ENCODE results near the gene PARD3B.

PARD3B gene

GRCh38 chr2:204693262-204693661 lies 148.0 kb downstream of the PARD3B start:
- Mint-ChIP-seq H3K36me3 (ENCODE audit: low read depth) (no peaks in the 10 kb centered on the region), H3K27me3 (no peaks in the 10 kb centered on the region), H3K4me1 (ENCODE audit: low read depth) (no peaks in the 10 kb centered on the region), H3K4me3 (no peak overlapping the region), H3K9me3 (no peaks in the 10 kb centered on the region), H3K27ac (no peak overlapping the region)
- intact Hi-C loops (cut with micrococcal nuclease) = loop anchor here (10.0 kb wide), 1 partner anchor 368 kb away; no protein-coding TSS in a partner anchor

DNA sequence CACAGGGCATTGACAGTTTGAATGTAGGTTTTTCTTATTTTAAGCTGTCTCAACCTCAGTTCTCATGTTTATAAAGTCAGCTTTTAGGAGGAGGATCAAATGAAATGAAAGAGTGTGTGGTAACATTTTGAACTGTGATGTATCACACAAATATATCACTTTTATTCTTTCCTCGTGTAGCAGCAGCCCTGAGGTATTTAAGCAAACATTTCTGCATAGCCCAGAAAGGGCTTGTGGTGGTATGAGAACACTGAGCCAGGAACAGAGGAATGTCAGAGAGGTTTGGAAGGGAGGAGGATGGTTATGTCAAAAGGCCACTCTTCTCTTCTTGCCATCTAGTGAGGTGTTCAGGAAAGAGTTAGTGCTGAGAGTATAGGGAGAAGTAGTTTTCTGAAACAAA lies 150.2 kb downstream of the PARD3B start:
- intact Hi-C loops (cut with micrococcal nuclease) = loop anchor here (10.0 kb wide), 1 partner anchor 371 kb away; no protein-coding TSS in a partner anchor
- Mint-ChIP-seq H3K27me3 (no peaks in the 10 kb centered on the region), H3K4me3 (no peak overlapping the region), H3K9me3 (no peaks in the 10 kb centered on the region), H3K4me1 (ENCODE audit: low read depth) (no peaks in the 10 kb centered on the region), H3K36me3 (ENCODE audit: low read depth) (no peaks in the 10 kb centered on the region), H3K27ac (no peak overlapping the region)

GRCh38 chr2:204696124-204696523 lies 150.8 kb downstream of the PARD3B start:
- intact Hi-C loops (cut with micrococcal nuclease) = loop anchor here (10.0 kb wide), 1 partner anchor 371 kb away; no protein-coding TSS in a partner anchor
- Mint-ChIP-seq H3K27me3 (no peaks in the 10 kb centered on the region), H3K27ac (no peak overlapping the region), H3K4me1 (ENCODE audit: low read depth) (no peaks in the 10 kb centered on the region), H3K4me3 (no peak overlapping the region), H3K36me3 (ENCODE audit: low read depth) (no peaks in the 10 kb centered on the region), H3K9me3 (no peaks in the 10 kb centered on the region)

- Mint-ChIP-seq H3K9me3 (no peaks in the 10 kb centered on the region), H3K27me3 (no peaks in the 10 kb centered on the region), H3K27ac (no peak overlapping the region), H3K36me3 (ENCODE audit: low read depth) (no peaks in the 10 kb centered on the region), H3K4me3 (no peak overlapping the region), H3K4me1 (ENCODE audit: low read depth) (no peaks in the 10 kb centered on the region)
- intact Hi-C loops (cut with micrococcal nuclease) = no loop called here
These were observed 160.1 kb downstream of the PARD3B start for GRCh38 chr2:204705243-204705932.

GRCh38 chr2:204706939-204707338 lies 161.7 kb downstream of the PARD3B start:
- Mint-ChIP-seq H3K4me3 (no peak overlapping the region), H3K9me3 (no peaks in the 10 kb centered on the region), H3K36me3 (ENCODE audit: low read depth) (no peaks in the 10 kb centered on the region), H3K27ac (no peak overlapping the region), H3K27me3 (no peaks in the 10 kb centered on the region), H3K4me1 (ENCODE audit: low read depth) (no peaks in the 10 kb centered on the region)
- intact Hi-C loops (cut with micrococcal nuclease) = no loop called here

DNA sequence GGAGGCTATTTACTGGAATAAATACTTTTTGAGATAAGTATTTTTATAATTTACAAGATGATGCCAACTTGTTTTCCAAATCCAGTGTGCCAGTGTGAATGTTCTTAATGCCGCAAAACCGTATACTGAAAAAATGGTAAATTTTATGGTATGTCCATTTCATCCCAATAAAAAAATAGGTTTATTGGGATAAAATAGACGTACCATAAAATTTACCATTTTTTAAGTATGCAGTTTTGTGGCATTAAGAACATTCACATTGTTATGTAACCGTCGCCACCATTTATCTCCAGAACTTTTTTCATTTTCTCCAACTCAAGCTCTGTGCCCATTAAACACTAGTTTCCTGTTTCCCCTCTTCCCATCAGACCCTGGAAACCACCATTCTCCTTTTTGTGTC lies 167.9 kb downstream of the PARD3B start:
- Mint-ChIP-seq H3K9me3 (peaks cover 7% of the 10 kb centered on the region), H3K4me1 (ENCODE audit: low read depth) (no peaks in the 10 kb centered on the region), H3K4me3 (no peak overlapping the region), H3K27me3 (no peaks in the 10 kb centered on the region), H3K36me3 (ENCODE audit: low read depth) (no peaks in the 10 kb centered on the region), H3K27ac (no peak overlapping the region)
- intact Hi-C loops (cut with micrococcal nuclease) = no loop called here

DNA sequence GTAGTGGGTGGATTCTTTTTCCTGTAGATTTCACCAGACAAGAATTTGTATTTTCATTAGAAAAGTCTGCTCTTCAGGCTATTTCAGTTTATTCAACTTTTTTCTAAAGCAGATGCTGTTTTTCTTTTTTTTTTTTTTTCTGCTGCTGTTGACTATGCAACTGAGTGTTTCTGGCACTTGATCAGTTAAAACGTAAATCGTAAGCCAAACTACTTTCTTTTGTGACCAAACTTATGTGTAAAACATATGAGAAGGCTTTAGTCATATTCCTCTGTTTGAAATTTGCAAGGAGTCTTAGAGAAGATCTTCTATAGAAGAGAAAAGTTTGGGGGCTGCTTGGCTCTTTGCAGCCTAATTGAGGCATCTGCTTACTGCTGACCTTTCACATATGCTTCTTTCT lies 170.1 kb downstream of the PARD3B start:
- H3K27me3 Mint-ChIP-seq = no peaks in the 10 kb centered on the region

GRCh38 chr2:204717591-204717990 lies 172.3 kb downstream of the PARD3B start:
- H3K4me1 Mint-ChIP-seq (ENCODE audit: low read depth) = no peaks in the 10 kb centered on the region
- no peak overlapping the region for H3K27ac Mint-ChIP-seq
- peaks cover 11% of the 10 kb centered on the region for H3K9me3 Mint-ChIP-seq
- intact Hi-C loops (cut with micrococcal nuclease) = no loop called here
- H3K4me3 Mint-ChIP-seq = no peak overlapping the region
- no peaks in the 10 kb centered on the region for H3K36me3 Mint-ChIP-seq (ENCODE audit: low read depth)
- no peaks in the 10 kb centered on the region for H3K27me3 Mint-ChIP-seq

More for the DNA sequence above, 170.1 kb downstream of the PARD3B start:
- Mint-ChIP-seq H3K36me3 (ENCODE audit: low read depth) (no peaks in the 10 kb centered on the region), H3K4me1 (ENCODE audit: low read depth) (no peaks in the 10 kb centered on the region), H3K27ac (no peak overlapping the region), H3K9me3 (peaks cover 11% of the 10 kb centered on the region), H3K4me3 (no peak overlapping the region)
- intact Hi-C loops (cut with micrococcal nuclease) = no loop called here

DNA sequence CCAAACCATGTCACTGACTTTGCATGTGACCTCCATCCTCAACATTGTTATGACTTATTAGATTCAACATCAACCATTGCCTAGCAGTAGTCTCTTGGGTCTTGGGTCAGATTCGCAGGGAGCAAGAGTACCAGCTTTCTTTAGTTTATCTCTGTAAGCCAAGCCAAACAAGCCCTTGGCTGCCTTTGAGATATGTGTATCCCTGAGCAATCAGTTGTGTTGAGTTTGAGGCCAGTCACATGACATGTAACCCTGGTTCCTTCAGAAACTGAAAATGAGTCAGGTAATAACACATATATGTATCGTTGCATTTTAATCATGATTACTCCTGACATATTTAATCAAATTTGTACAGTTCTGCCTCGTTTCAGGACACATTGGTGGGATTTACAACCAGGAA lies 173.3 kb downstream of the PARD3B start:
- no peaks in the 10 kb centered on the region for H3K4me1 Mint-ChIP-seq (ENCODE audit: low read depth)
- H3K27me3 Mint-ChIP-seq = no peaks in the 10 kb centered on the region
- no peak overlapping the region for H3K4me3 Mint-ChIP-seq
- intact Hi-C loops (cut with micrococcal nuclease) = no loop called here
- H3K36me3 Mint-ChIP-seq (ENCODE audit: low read depth) = no peaks in the 10 kb centered on the region
- no peak overlapping the region for H3K27ac Mint-ChIP-seq
- peaks cover 11% of the 10 kb centered on the region for H3K9me3 Mint-ChIP-seq

DNA sequence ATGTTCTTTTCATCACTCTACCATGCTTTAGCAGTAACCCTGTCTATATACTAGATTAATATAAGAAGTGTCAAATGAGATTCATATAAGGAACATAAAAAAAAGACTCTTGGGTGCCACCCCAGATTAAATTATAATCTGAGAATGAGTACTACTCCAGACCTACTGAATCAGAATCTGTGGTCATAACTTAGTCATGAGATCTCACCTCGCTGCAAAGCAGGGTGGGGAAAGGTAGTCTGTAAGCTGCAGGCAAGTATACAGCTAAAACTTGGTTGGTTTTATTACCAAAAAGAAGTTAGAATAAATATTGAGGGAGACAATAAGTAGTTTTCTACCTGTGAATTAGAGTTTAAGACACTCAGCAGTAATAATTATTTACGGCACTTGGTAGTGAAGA lies 175.6 kb downstream of the PARD3B start:
- H3K36me3 Mint-ChIP-seq (ENCODE audit: low read depth) = no peaks in the 10 kb centered on the region
- H3K27me3 Mint-ChIP-seq = no peaks in the 10 kb centered on the region
- H3K9me3 Mint-ChIP-seq = peaks cover 11% of the 10 kb centered on the region
- intact Hi-C loops (cut with micrococcal nuclease) = no loop called here
- no peak overlapping the region for H3K4me3 Mint-ChIP-seq
- H3K4me1 Mint-ChIP-seq (ENCODE audit: low read depth) = no peaks in the 10 kb centered on the region
- H3K27ac Mint-ChIP-seq = no peak overlapping the region

DNA sequence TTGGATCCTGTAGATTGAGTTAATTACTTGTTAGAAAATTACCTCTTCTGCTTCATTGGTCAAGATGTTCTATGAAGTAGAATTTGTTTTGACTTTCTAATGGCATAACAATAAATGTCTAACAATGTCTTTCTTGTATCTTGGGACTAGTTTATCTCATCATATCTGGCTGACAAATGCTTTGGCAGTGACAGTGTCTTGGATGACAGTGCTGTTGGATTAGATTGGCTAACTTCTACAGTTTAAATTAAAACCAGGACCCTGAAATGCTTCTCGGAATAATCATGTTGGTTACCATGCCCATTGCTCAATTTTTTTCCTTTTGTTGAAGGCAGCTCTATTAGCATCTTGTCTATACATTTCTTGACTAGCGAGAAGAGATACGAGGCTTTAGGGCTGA lies 176.9 kb downstream of the PARD3B start:
- Mint-ChIP-seq H3K9me3 (peaks cover 17% of the 10 kb centered on the region), H3K27ac (no peak overlapping the region), H3K27me3 (no peaks in the 10 kb centered on the region), H3K4me1 (ENCODE audit: low read depth) (no peaks in the 10 kb centered on the region), H3K4me3 (no peak overlapping the region), H3K36me3 (ENCODE audit: low read depth) (no peaks in the 10 kb centered on the region)
- intact Hi-C loops (cut with micrococcal nuclease) = no loop called here

GRCh38 chr2:204722691-204723090 lies 177.4 kb downstream of the PARD3B start:
- Mint-ChIP-seq H3K4me3 (no peak overlapping the region), H3K27me3 (no peaks in the 10 kb centered on the region), H3K36me3 (ENCODE audit: low read depth) (no peaks in the 10 kb centered on the region), H3K9me3 (peaks cover 18% of the 10 kb centered on the region), H3K4me1 (ENCODE audit: low read depth) (no peaks in the 10 kb centered on the region), H3K27ac (no peak overlapping the region)
- intact Hi-C loops (cut with micrococcal nuclease) = no loop called here

DNA sequence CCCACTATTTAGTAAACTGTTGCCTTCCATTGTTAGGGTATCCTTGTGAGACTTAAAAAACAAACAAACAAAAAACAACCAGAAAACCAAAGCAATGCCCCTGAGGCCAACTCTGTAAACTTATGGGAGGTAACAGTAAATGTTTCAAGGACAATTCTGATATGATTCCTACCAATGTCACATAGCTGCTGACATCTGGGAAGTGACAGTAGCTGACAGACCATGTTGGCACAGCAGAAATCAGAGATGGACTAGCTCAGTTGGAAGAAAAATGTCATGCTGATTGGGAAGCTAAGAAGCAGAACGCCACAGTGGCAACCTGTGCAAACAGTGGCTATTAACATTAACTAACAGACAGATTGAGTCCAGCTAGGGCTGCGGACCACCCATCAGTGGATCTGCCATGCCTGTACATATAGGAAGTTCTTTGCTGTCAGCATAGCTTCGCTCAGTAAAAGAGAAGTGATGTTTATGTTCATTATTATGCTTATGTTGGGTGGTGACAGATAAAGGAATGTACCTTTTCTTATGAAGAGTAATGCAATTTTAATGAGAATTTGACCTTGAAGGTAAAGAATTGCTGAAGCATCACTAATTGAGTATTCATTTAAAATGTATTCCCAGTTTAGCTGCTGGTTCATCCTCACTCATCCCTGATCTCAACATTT lies 180.6 kb downstream of the PARD3B start:
- no peaks in the 10 kb centered on the region for H3K36me3 Mint-ChIP-seq (ENCODE audit: low read depth)
- H3K9me3 Mint-ChIP-seq = peaks cover 9% of the 10 kb centered on the region
- H3K4me3 Mint-ChIP-seq = no peak overlapping the region
- H3K27me3 Mint-ChIP-seq = no peaks in the 10 kb centered on the region
- no peak overlapping the region for H3K27ac Mint-ChIP-seq
- intact Hi-C loops (cut with micrococcal nuclease) = no loop called here
- H3K4me1 Mint-ChIP-seq (ENCODE audit: low read depth) = no peaks in the 10 kb centered on the region

DNA sequence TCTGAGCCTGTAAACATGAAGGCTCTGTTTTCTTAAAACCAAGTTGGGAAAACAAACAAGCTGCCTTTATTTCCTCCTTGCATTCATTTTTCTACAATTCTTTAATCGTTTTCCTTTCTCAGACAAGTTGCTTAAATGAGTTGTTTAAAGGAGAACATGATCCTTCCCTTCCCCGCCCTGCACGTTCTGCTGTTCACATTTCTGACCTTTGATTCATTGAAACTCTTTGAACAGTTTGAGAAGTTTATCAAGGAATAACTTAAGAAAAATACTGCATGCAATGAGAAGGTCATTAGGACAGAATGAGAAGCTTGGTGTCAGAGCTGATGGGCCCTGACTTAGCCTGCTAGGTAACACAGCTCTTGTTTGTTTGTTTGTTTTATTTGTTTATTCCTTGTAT lies 181.6 kb downstream of the PARD3B start:
- Mint-ChIP-seq H3K4me1 (ENCODE audit: low read depth) (no peaks in the 10 kb centered on the region), H3K27ac (no peak overlapping the region), H3K36me3 (ENCODE audit: low read depth) (no peaks in the 10 kb centered on the region), H3K27me3 (no peaks in the 10 kb centered on the region), H3K9me3 (peaks cover 9% of the 10 kb centered on the region), H3K4me3 (no peak overlapping the region)
- intact Hi-C loops (cut with micrococcal nuclease) = no loop called here

- Mint-ChIP-seq H3K4me1 (ENCODE audit: low read depth) (no peaks in the 10 kb centered on the region), H3K27ac (no peak overlapping the region), H3K9me3 (peaks cover 9% of the 10 kb centered on the region), H3K36me3 (ENCODE audit: low read depth) (no peaks in the 10 kb centered on the region), H3K4me3 (no peak overlapping the region), H3K27me3 (no peaks in the 10 kb centered on the region)
- intact Hi-C loops (cut with micrococcal nuclease) = no loop called here
These were observed 182.1 kb downstream of the PARD3B start for GRCh38 chr2:204727368-204727767.
